ENCODE results near the gene NXPH4. TPM values are rescaled to one million over a fixed set of nuclear protein-coding genes. Genes with fewer than 3 reads are reported as not detected.
A peak's percentile ranks its signal among the peaks of the same experiment; 100 is the strongest.

Gene NXPH4
- total RNA-seq, 4 donors from 2014 or later, result not detected

DNA sequence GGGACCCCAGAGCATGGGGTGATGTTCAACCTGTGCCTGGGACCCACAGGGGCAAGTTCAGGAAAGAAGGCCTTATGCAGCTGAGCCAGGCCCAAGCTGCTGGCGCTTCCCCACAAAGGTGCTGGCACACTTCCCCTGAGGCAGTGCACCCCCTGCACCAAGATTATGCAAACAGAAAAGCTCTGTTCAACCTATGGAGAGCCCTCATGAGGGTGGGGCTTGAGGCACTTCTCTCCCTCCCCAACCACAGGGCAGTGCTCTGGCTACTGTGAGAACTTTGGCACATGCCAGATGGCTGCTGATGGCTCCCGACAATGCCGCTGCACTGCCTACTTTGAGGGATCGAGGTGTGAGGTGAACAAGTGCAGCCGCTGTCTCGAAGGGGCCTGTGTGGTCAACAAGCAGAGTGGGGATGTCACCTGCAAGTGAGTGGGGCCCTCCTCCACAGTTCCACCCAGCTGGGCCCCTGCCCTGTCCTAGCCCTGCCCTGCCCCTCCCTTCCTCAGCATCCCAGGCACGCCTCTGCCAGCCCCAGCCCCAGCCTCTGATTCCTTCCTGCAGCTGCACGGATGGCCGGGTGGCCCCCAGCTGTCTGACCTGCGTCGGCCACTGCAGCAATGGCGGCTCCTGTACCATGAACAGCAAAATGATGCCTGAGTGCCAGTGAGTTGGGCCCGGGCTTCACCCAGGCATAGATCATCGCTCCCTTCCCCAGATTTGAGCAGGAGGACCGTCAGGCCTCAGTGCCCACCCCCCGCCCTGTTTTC is 5.5 kb upstream of the NXPH4 start:
- peaks cover 5 to 26% (median 18%) of the 10 kb centered on the region in 4 donors for H3K27me3 ChIP-seq
- H3K4me3 ChIP-seq, result no peak overlapping the region
- intact Hi-C loops (cut with DNase I), result no loop called here
- TF ChIP-seq POLR2A (IDR thresholded peaks at IDR 0.05; ENCODE audit: low read depth) (no peak), POLR2AphosphoS5 (IDR thresholded peaks at IDR 0.05) (no peak), EP300 (IDR thresholded peaks at IDR 0.05) (no peak)
- TF ChIP-seq, protein P1, sequence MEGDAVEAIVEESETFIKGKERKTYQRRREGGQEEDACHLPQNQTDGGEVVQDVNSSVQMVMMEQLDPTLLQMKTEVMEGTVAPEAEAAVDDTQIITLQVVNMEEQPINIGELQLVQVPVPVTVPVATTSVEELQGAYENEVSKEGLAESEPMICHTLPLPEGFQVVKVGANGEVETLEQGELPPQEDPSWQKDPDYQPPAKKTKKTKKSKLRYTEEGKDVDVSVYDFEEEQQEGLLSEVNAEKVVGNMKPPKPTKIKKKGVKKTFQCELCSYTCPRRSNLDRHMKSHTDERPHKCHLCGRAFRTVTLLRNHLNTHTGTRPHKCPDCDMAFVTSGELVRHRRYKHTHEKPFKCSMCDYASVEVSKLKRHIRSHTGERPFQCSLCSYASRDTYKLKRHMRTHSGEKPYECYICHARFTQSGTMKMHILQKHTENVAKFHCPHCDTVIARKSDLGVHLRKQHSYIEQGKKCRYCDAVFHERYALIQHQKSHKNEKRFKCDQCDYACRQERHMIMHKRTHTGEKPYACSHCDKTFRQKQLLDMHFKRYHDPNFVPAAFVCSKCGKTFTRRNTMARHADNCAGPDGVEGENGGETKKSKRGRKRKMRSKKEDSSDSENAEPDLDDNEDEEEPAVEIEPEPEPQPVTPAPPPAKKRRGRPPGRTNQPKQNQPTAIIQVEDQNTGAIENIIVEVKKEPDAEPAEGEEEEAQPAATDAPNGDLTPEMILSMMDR (IDR thresholded peaks at IDR 0.05), result no peak
- H3K9me3 ChIP-seq, result no peaks in the 10 kb centered on the region
- WGBS, result 92% methylated on average over 8 of the region's 16 CpGs
- peaks cover 34 to 44% (median 37%) of the 10 kb centered on the region in 4 donors for H3K4me1 ChIP-seq
- no peak overlapping the region for H3K27ac ChIP-seq (replicated peaks in 1 of 4)
- no peak for DNase-seq (ENCODE audit: extremely low spot score)
- H3K36me3 ChIP-seq, result peaks cover 19 to 68% (median 55%) of the 10 kb centered on the region in 4 donors

DNA sequence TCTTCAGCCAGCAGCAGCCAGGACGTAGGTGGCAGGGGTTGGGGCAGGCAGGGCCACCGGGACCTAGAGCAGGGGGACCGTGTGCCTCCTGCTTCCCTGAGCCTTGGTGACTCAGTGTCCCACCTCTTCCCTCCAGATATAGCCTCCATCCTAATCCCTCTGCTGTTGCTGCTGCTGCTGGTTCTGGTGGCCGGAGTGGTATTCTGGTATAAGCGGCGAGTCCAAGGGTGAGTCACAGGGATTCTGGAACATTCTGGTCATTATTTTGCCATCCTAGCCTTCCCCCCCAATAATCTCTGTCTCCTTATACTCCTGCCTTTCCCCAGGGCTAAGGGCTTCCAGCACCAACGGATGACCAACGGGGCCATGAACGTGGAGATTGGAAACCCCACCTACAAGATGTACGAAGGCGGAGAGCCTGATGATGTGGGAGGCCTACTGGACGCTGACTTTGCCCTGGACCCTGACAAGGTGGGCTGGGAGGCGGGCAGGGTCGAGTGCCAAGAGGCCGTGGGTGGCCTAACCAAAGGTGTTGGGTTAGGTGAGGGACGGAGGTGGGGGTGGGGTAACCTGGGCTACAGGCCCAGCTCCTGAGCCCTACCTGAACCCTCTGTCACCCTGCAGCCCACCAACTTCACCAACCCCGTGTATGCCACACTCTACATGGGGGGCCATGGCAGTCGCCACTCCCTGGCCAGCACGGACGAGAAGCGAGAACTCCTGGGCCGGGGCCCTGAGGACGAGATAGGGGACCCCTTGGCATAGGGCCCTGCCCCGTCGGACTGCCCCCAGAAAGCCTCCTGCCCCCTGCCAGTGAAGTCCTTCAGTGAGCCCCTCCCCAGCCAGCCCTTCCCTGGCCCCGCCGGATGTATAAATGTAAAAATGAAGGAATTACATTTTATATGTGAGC is 4.5 kb upstream of the NXPH4 start:
- intact Hi-C loops (cut with DNase I), result no loop called here
- Histone ChIP-seq H3K27me3 (peaks cover 5 to 34% (median 24%) of the 10 kb centered on the region in 4 donors), H3K4me1 (peaks cover 43 to 53% (median 45%) of the 10 kb centered on the region in 4 donors), H3K9me3 (no peaks in the 10 kb centered on the region), H3K27ac (replicated peaks in 1 of 4) (peak overlapping the region in 1 of 4 donors; percentile 39), H3K4me3 (no peak overlapping the region), H3K36me3 (peaks cover 9 to 59% (median 47%) of the 10 kb centered on the region in 4 donors)
- no peak for DNase-seq (ENCODE audit: extremely low spot score)
- TF ChIP-seq POLR2A (IDR thresholded peaks at IDR 0.05; ENCODE audit: low read depth), result no peak
- TF ChIP-seq, protein P1 (IDR thresholded peaks at IDR 0.05), result no peak
- WGBS, result 81% methylated on average over 19 of the region's 27 CpGs

DNA sequence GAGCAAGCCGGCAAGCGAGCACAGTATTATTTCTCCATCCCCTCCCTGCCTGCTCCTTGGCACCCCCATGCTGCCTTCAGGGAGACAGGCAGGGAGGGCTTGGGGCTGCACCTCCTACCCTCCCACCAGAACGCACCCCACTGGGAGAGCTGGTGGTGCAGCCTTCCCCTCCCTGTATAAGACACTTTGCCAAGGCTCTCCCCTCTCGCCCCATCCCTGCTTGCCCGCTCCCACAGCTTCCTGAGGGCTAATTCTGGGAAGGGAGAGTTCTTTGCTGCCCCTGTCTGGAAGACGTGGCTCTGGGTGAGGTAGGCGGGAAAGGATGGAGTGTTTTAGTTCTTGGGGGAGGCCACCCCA is 3.9 kb upstream of the NXPH4 start:
- Histone ChIP-seq H3K4me1 (peaks cover 49 to 59% (median 52%) of the 10 kb centered on the region in 4 donors), H3K4me3 (no peak overlapping the region), H3K36me3 (peaks cover 6 to 53% (median 44%) of the 10 kb centered on the region in 4 donors), H3K9me3 (no peaks in the 10 kb centered on the region), H3K27ac (replicated peaks in 1 of 4) (peak overlapping the region in 1 of 4 donors; percentile 39), H3K27me3 (peaks cover 5 to 40% (median 27%) of the 10 kb centered on the region in 4 donors)
- intact Hi-C loops (cut with DNase I), result no loop called here
- 83% methylated on average over 6 of the region's 7 CpGs for WGBS
- no peak for DNase-seq (ENCODE audit: extremely low spot score)
- TF ChIP-seq POLR2AphosphoS5 (IDR thresholded peaks at IDR 0.05), result no peak
- TF ChIP-seq, protein P1 (IDR thresholded peaks at IDR 0.05), result no peak
- no peak for TF ChIP-seq POLR2A (IDR thresholded peaks at IDR 0.05; ENCODE audit: low read depth)
- TF ChIP-seq EP300 (IDR thresholded peaks at IDR 0.05), result no peak

DNA sequence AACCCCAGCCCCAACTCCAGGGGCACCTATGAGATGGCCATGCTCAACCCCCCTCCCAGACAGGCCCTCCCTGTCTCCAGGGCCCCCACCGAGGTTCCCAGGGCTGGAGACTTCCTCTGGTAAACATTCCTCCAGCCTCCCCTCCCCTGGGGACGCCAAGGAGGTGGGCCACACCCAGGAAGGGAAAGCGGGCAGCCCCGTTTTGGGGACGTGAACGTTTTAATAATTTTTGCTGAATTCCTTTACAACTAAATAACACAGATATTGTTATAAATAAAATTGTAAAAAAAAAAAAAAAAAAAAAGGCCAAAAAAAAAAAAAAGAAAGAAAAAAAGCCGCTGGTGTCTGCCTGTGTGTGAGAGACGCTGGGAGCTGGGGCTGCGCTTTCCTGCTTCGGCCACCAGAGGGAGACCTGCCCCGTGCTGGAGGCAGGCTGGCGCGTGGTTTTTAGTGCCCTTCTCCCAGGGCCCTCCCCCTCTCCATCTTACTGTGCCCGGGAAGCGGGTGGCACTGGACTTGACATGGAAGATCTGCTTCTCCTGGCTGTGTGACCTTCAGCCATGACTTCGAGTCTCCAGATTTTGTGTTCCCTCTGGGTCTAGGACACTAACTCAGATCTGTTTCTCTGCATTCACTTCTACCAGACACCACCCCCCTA is 3.4 kb upstream of the NXPH4 start:
- peaks cover 49 to 58% (median 50%) of the 10 kb centered on the region in 4 donors for H3K4me1 ChIP-seq
- H3K27ac ChIP-seq (replicated peaks in 1 of 4), result peak overlapping the region in 1 of 4 donors; percentile 39

More for the DNA sequence above, 3.4 kb upstream of the NXPH4 start:
- Histone ChIP-seq H3K36me3 (peaks cover 5 to 48% (median 42%) of the 10 kb centered on the region in 4 donors), H3K4me3 (no peak overlapping the region), H3K27me3 (peaks cover 5 to 45% (median 31%) of the 10 kb centered on the region in 4 donors), H3K9me3 (no peaks in the 10 kb centered on the region)
- 8% methylated on average over 16 of the region's 16 CpGs for WGBS
- DNase-seq (ENCODE audit: extremely low spot score), result peak; percentile 98
- intact Hi-C loops (cut with DNase I), result no loop called here
- peak in 1 of 2 donors; percentile 52 for TF ChIP-seq POLR2AphosphoS5 (IDR thresholded peaks at IDR 0.05)
- no peak for TF ChIP-seq POLR2A (IDR thresholded peaks at IDR 0.05; ENCODE audit: low read depth)
- TF ChIP-seq, protein P1 (IDR thresholded peaks at IDR 0.05), result peak; percentile 90 to 95 (median 95)
- no peak for TF ChIP-seq EP300 (IDR thresholded peaks at IDR 0.05)

All from esophagus muscularis mucosa (tissue), 4 donors.